ENCODE data around the gene CTDNEP1. TPM values are rescaled to one million over a fixed set of nuclear protein-coding genes. Genes with fewer than 3 reads are reported as not detected.

CTDNEP1 gene
- total RNA-seq, 2 experiments from 2014 or later: 159 to 160 TPM

DNA sequence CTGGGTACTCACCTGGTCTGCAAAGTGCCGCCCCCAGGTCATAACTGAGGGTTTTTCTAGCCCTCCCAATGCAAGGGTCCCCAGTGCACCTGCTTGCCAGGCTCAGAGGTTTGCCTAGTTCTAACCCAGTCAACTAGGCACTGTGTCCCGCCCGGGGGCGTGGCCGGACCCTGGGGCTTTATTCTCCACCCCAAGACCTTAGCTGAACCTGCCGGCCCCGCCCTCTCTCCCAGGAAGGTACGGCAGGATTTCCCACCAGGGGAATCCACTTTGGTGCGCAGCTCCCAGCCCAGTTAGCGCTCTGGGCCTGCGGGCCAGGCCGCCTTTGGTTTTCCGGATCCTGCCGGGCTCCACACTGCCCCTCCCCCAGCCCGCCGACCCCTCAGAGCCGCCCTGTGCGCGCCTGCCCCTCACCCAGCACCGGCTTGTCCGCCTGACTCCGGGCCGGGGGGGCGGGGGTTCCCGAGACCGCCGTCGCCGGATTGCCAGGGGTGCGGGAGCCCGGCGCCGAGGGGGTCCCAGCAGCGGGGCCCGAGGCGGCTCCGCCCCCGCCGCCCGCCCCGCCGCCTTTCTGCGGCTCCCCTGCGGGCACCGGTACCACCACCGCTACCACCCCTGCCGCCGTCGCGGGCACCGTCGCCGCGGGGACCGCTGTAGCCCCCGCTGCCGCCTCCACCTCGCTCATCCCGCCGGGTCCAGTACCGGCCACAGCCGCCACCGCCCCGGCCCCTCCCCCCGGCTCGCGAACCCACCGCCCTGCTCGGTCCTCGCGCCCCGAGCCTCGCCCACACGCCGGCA is 42.5 kb upstream of the CTDNEP1 start:
- peak overlapping the region; percentile 24 for H3K4me3 Mint-ChIP-seq
- ATAC-seq: no peak
- H3K36me3 Mint-ChIP-seq (ENCODE audit: low read depth): no peaks in the 10 kb centered on the region
- ChIA-PET POLR2A (interaction anchor here (0.6 to 1.9 kb wide), 3 partner anchors 12 to 26 kb away, joined by 3 to 7 read pairs (median 5); partner anchors contain the start of gene SLC2A4), CTCF (interaction anchor here (0.6 to 2.7 kb wide), 3 partner anchors 12 to 29 kb away, joined by 3 to 14 read pairs (median 3); partner anchors contain the start of gene SLC2A4)
- TF ChIP-seq, protein P1, sequence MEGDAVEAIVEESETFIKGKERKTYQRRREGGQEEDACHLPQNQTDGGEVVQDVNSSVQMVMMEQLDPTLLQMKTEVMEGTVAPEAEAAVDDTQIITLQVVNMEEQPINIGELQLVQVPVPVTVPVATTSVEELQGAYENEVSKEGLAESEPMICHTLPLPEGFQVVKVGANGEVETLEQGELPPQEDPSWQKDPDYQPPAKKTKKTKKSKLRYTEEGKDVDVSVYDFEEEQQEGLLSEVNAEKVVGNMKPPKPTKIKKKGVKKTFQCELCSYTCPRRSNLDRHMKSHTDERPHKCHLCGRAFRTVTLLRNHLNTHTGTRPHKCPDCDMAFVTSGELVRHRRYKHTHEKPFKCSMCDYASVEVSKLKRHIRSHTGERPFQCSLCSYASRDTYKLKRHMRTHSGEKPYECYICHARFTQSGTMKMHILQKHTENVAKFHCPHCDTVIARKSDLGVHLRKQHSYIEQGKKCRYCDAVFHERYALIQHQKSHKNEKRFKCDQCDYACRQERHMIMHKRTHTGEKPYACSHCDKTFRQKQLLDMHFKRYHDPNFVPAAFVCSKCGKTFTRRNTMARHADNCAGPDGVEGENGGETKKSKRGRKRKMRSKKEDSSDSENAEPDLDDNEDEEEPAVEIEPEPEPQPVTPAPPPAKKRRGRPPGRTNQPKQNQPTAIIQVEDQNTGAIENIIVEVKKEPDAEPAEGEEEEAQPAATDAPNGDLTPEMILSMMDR (IDR thresholded peaks at IDR 0.05): no peak
- peak; percentile 42 for DNase-seq
- H3K4me1 Mint-ChIP-seq (ENCODE audit: low read depth): peaks cover 14% of the 10 kb centered on the region
- intact Hi-C loops (cut with micrococcal nuclease): loop anchor here (2.0 kb wide), 1 partner anchor 13 kb away; the partner anchor contains the start of gene SLC2A4
- H3K27ac Mint-ChIP-seq: no peak overlapping the region
- H3K27me3 Mint-ChIP-seq: peaks cover 23% of the 10 kb centered on the region
- H3K9me3 Mint-ChIP-seq: no peaks in the 10 kb centered on the region

DNA sequence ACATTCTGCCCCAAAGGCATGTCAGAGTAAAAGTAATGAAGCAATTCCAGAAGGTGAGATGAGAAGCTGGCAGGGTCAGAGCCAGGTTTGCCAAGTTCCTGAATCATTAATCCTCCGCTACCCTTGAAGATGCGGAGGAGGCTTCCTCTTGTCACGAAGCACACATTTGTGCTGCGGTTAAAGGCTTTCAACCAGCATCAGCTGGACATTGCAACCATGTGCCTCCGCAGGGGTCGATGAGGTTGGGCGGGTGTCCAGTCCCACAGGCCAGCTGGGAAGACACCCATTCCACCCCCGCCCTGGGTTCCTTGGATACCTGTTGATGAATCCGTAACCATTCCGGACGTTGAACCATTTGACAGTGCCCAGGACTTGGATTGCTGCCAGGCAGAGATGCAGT is 41.6 kb upstream of the CTDNEP1 start:
- ChIA-PET POLR2A (interaction anchor here (0.6 to 1.9 kb wide), 5 partner anchors 9 to 59 kb away, joined by 3 to 7 read pairs (median 3); partner anchors contain the start of genes DVL2 and SLC2A4), CTCF (interaction anchor here (1.0 to 2.7 kb wide), 3 partner anchors 11 to 247 kb away, joined by 3 to 14 read pairs (median 5); partner anchors contain the start of gene SLC2A4)
- Mint-ChIP-seq H3K27me3 (peaks cover 25% of the 10 kb centered on the region), H3K4me1 (ENCODE audit: low read depth) (peaks cover 14% of the 10 kb centered on the region), H3K9me3 (no peaks in the 10 kb centered on the region), H3K27ac (no peak overlapping the region), H3K4me3 (no peak overlapping the region), H3K36me3 (ENCODE audit: low read depth) (no peaks in the 10 kb centered on the region)
- ATAC-seq (no peak), DNase-seq (no peak)
- intact Hi-C loops (cut with micrococcal nuclease): no loop called here
- TF ChIP-seq, protein P1 (IDR thresholded peaks at IDR 0.05): no peak

DNA sequence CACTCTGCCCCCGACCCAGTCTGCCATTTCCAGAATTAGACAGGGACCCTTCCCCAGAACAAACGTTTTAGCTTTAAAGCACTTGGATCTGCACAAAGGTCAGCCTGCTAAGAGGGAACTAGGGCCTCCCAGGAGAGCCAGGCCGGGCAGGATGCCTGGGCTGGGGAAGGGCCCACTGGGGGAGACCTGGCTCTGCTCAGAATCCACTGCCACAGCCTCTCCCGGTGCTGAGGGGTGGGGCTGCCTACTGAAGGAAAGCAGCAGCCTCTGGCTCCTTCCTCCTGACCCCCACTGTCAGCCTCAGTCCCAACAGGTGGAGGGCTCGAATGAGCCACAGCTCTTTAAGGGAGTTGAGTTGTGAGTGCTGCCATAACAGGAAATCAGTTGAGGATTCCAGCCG is 41.2 kb upstream of the CTDNEP1 start:
- no peaks in the 10 kb centered on the region for H3K36me3 Mint-ChIP-seq (ENCODE audit: low read depth)

DNA sequence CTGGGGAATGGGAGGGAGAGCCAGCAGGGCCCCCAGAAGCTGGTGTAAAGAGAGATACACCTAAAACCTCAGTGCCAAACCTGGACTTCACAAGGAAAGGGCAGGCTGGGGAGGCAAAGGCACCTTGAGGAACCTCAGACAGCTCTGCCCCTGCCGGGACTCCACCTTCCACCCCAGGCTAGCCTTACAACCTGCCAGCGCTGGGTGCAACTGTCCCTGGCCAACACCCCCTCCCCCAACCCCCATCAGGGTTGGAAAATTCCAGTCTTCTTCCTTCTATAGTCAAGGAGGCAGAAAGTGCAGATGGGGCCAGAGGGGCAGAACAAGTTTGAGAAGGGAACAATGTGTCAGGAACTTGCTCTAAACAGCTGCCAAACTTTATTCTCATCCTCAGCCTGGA is 40.7 kb upstream of the CTDNEP1 start:
- CTCF ChIA-PET: interaction anchor here (1.2 to 2.7 kb wide), 3 partner anchors 10 to 381 kb away, joined by 4 to 14 read pairs (median 5); partner anchors contain the start of gene SLC2A4
- no peaks in the 10 kb centered on the region for H3K9me3 Mint-ChIP-seq
- POLR2A ChIA-PET: interaction anchor here (0.9 to 1.4 kb wide), 3 partner anchors 10 to 58 kb away, joined by 3 to 4 read pairs (median 3); partner anchors contain the start of gene DVL2
- no peak overlapping the region for H3K4me3 Mint-ChIP-seq
- TF ChIP-seq, protein P1 (IDR thresholded peaks at IDR 0.05): no peak
- no peak overlapping the region for H3K27ac Mint-ChIP-seq
- intact Hi-C loops (cut with micrococcal nuclease): no loop called here
- no peaks in the 10 kb centered on the region for H3K36me3 Mint-ChIP-seq (ENCODE audit: low read depth)
- H3K27me3 Mint-ChIP-seq: peaks cover 26% of the 10 kb centered on the region
- no peak for ATAC-seq
- peaks cover 14% of the 10 kb centered on the region for H3K4me1 Mint-ChIP-seq (ENCODE audit: low read depth)
- DNase-seq: no peak

More for the DNA sequence above, 41.2 kb upstream of the CTDNEP1 start:
- POLR2A ChIA-PET: interaction anchor here (0.8 to 1.9 kb wide), 5 partner anchors 9 to 59 kb away, joined by 3 to 7 read pairs (median 3); partner anchors contain the start of genes DVL2 and SLC2A4
- intact Hi-C loops (cut with micrococcal nuclease): no loop called here
- Mint-ChIP-seq H3K27me3 (peaks cover 26% of the 10 kb centered on the region), H3K9me3 (no peaks in the 10 kb centered on the region), H3K4me1 (ENCODE audit: low read depth) (peaks cover 14% of the 10 kb centered on the region), H3K27ac (no peak overlapping the region), H3K4me3 (no peak overlapping the region)
- ATAC-seq (no peak), DNase-seq (no peak)
- TF ChIP-seq, protein P1 (IDR thresholded peaks at IDR 0.05): no peak
- CTCF ChIA-PET: interaction anchor here (1.2 to 2.7 kb wide), 2 partner anchors 11 to 247 kb away, joined by 5 to 14 read pairs; partner anchors contain the start of gene SLC2A4
